ENCODE results near the gene NTF4. TPM values are rescaled to one million over a fixed set of nuclear protein-coding genes. Genes with fewer than 3 reads are reported as not detected.

The NTF4 gene
- polyA plus RNA-seq, 2 of the 4 experiments (the other 2 are of a cell fraction): 0.37 to 1.0 TPM

- TF ChIP-seq NFE2L2 (conservative IDR thresholded peaks at IDR 0.05; ENCODE audit: low read length): no peak
Observed at GRCh38 chr19:49081273-49081672, 16.7 kb upstream of the NTF4 start (continued).

- H3K4me2 ChIP-seq: no peak overlapping the region
- H3K27ac ChIP-seq: no peak overlapping the region
- POLR2A ChIA-PET: no interaction called here
- FAIRE-seq (no peak), ATAC-seq (no peak), DNase-seq (ENCODE audit: low read depth in 1 of 2, low spot score in 1 of 2) (no peak)
- TF ChIP-seq CTCF (IDR thresholded peaks at IDR 0.05) (no peak), RCOR1 (IDR thresholded peaks at IDR 0.05; ENCODE audit: low read depth, low read length) (no peak), POLR2AphosphoS2 (conservative IDR thresholded peaks at IDR 0.05; ENCODE audit: low read length) (no peak), HOXA7 (CRISPR knock-in tag; IDR thresholded peaks at IDR 0.05) (no peak), RARB (CRISPR knock-in tag; IDR thresholded peaks at IDR 0.05) (no peak), PHF8 (IDR thresholded peaks at IDR 0.05; ENCODE audit: borderline replicate concordance, low read depth) (no peak), REST (IDR thresholded peaks at IDR 0.05) (no peak), KDM5A (IDR thresholded peaks at IDR 0.05) (no peak), ZC3H11A (IDR thresholded peaks at IDR 0.05) (no peak), SMC3 (IDR thresholded peaks at IDR 0.05) (no peak), FOSL2 (IDR thresholded peaks at IDR 0.05) (no peak), FOSL2 (CRISPR knock-in tag; IDR thresholded peaks at IDR 0.05) (no peak), NPAS2 (CRISPR knock-in tag; IDR thresholded peaks at IDR 0.05; ENCODE audit: borderline replicate concordance) (no peak), ZFP36 (IDR thresholded peaks at IDR 0.05; ENCODE audit: borderline replicate concordance, partially characterized antibody) (no peak), CHD2 (IDR thresholded peaks at IDR 0.05; ENCODE audit: low read length, partially characterized antibody) (no peak), MAFK (IDR thresholded peaks at IDR 0.05; ENCODE audit: partially characterized antibody) (no peak), MAZ (IDR thresholded peaks at IDR 0.05; ENCODE audit: borderline replicate concordance, low read depth, low read length) (no peak), JUN (IDR thresholded peaks at IDR 0.05) (no peak), KDM1A (IDR thresholded peaks at IDR 0.05; ENCODE audit: low read depth) (no peak)
- TF ChIP-seq, protein P1, sequence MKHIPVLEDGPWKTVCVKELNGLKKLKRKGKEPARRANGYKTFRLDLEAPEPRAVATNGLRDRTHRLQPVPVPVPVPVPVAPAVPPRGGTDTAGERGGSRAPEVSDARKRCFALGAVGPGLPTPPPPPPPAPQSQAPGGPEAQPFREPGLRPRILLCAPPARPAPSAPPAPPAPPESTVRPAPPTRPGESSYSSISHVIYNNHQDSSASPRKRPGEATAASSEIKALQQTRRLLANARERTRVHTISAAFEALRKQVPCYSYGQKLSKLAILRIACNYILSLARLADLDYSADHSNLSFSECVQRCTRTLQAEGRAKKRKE (CRISPR knock-in tag; IDR thresholded peaks at IDR 0.05; ENCODE audit: low read depth): no peak
- TF ChIP-seq, protein P2, sequence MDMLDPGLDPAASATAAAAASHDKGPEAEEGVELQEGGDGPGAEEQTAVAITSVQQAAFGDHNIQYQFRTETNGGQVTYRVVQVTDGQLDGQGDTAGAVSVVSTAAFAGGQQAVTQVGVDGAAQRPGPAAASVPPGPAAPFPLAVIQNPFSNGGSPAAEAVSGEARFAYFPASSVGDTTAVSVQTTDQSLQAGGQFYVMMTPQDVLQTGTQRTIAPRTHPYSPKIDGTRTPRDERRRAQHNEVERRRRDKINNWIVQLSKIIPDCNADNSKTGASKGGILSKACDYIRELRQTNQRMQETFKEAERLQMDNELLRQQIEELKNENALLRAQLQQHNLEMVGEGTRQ (IDR thresholded peaks at IDR 0.05): no peak
- H3K4me1 ChIP-seq: peaks cover 6% of the 10 kb centered on the region
- CTCF ChIA-PET: interaction anchor here (0.6 to 3.2 kb wide), 8 partner anchors 15 to 745 kb away, joined by 3 to 17 read pairs (median 5); no protein-coding TSS in a partner anchor
- no peak overlapping the region for H3K4me3 ChIP-seq
- no peaks in the 10 kb centered on the region for H3K9me3 ChIP-seq
- 80% methylated on average over 4 of the region's 4 CpGs for WGBS (ENCODE audit: missing lambda C conversion rate)
Observed at GRCh38 chr19:49080392-49080791, 15.8 kb upstream of the NTF4 start.
